ENCODE results near the gene KLHDC8A. TPM values are rescaled to one million over a fixed set of nuclear protein-coding genes. Genes with fewer than 3 reads are reported as not detected.

The KLHDC8A gene
- total and polyA plus RNA-seq, 2 donors (not counting 1 experiment from before 2014, with no cell fraction given), result not detected

- no peak overlapping the region for H3K4me2 ChIP-seq (ENCODE audit: extremely low read depth, insufficient read depth, low read length)
- no peaks in the 10 kb centered on the region for H3K79me2 ChIP-seq (ENCODE audit: control insufficient read depth, insufficient read depth, low read length)
- DNase-seq (ENCODE audit: low read depth in 2 of 2), result no peak
- no peaks in the 10 kb centered on the region for H3K36me3 ChIP-seq (ENCODE audit: control insufficient read depth, insufficient read depth, low read length)
- H3K9ac ChIP-seq (ENCODE audit: insufficient read depth, low read length), result no peak overlapping the region
- H4K20me1 ChIP-seq (ENCODE audit: control insufficient read depth, extremely low read depth, insufficient read depth, low read length), result no peaks in the 10 kb centered on the region
- TF ChIP-seq EZH2 (IDR thresholded peaks at IDR 0.05; ENCODE audit: low read length, missing control alignments) (no peak), CTCF (conservative IDR thresholded peaks at IDR 0.05 in 1 of 2, IDR thresholded peaks at IDR 0.05 in 1 of 2; ENCODE audit: low read depth in 1 of 2, low read length in 2 of 2) (no peak)
- peaks cover 6% of the 10 kb centered on the region for H3K27me3 ChIP-seq (ENCODE audit: control insufficient read depth, insufficient read depth, low read length)
- H2AFZ ChIP-seq (ENCODE audit: low read length), result no peak overlapping the region
- no peak overlapping the region for H3K4me3 ChIP-seq (replicated peaks in 1 of 4; ENCODE audit: control extremely low read depth in 1 of 4, insufficient read depth in 1 of 4, low read depth in 3 of 4, low read length in 4 of 4)
- no peaks in the 10 kb centered on the region for H3K9me3 ChIP-seq (ENCODE audit: control insufficient read depth, insufficient read depth, low read depth, low read length)
- no peak overlapping the region for H3K27ac ChIP-seq (ENCODE audit: insufficient read depth, low read length)
- H3K4me1 ChIP-seq (ENCODE audit: control insufficient read depth, extremely low read depth, insufficient read depth, low read length), result no peaks in the 10 kb centered on the region
These were observed 25.8 kb upstream of the KLHDC8A start for GRCh38 chr1:205382561-205382960.

GRCh38 chr1:205381305-205381704 is 24.6 kb upstream of the KLHDC8A start:
- Histone ChIP-seq H3K4me3 (replicated peaks in 1 of 4; ENCODE audit: control extremely low read depth in 1 of 4, insufficient read depth in 1 of 4, low read depth in 3 of 4, low read length in 4 of 4) (no peak overlapping the region), H4K20me1 (ENCODE audit: control insufficient read depth, extremely low read depth, insufficient read depth, low read length) (no peaks in the 10 kb centered on the region), H3K4me2 (ENCODE audit: extremely low read depth, insufficient read depth, low read length) (no peak overlapping the region), H3K27me3 (ENCODE audit: control insufficient read depth, insufficient read depth, low read length) (peaks cover 7% of the 10 kb centered on the region), H3K9ac (ENCODE audit: insufficient read depth, low read length) (no peak overlapping the region), H3K9me3 (ENCODE audit: control insufficient read depth, insufficient read depth, low read depth, low read length) (no peaks in the 10 kb centered on the region), H3K36me3 (ENCODE audit: control insufficient read depth, insufficient read depth, low read length) (no peaks in the 10 kb centered on the region), H3K27ac (ENCODE audit: insufficient read depth, low read length) (no peak overlapping the region), H3K4me1 (ENCODE audit: control insufficient read depth, extremely low read depth, insufficient read depth, low read length) (no peaks in the 10 kb centered on the region), H3K79me2 (ENCODE audit: control insufficient read depth, insufficient read depth, low read length) (no peaks in the 10 kb centered on the region), H2AFZ (ENCODE audit: low read length) (no peak overlapping the region)
- DNase-seq (ENCODE audit: low read depth in 2 of 2), result no peak
- TF ChIP-seq CTCF (conservative IDR thresholded peaks at IDR 0.05 in 1 of 2, IDR thresholded peaks at IDR 0.05 in 1 of 2; ENCODE audit: low read depth in 1 of 2, low read length in 2 of 2) (no peak), EZH2 (IDR thresholded peaks at IDR 0.05; ENCODE audit: low read length, missing control alignments) (no peak)

- H3K27ac ChIP-seq (ENCODE audit: insufficient read depth, low read length), result no peak overlapping the region
- TF ChIP-seq CTCF (conservative IDR thresholded peaks at IDR 0.05 in 1 of 2, IDR thresholded peaks at IDR 0.05 in 1 of 2; ENCODE audit: low read depth in 1 of 2, low read length in 2 of 2), result no peak
- TF ChIP-seq EZH2 (IDR thresholded peaks at IDR 0.05; ENCODE audit: low read length, missing control alignments), result no peak
- H3K27me3 ChIP-seq (ENCODE audit: control insufficient read depth, insufficient read depth, low read length), result peaks cover 7% of the 10 kb centered on the region
- H3K4me3 ChIP-seq (replicated peaks in 1 of 4; ENCODE audit: control extremely low read depth in 1 of 4, insufficient read depth in 1 of 4, low read depth in 3 of 4, low read length in 4 of 4), result no peak overlapping the region
- H3K4me2 ChIP-seq (ENCODE audit: extremely low read depth, insufficient read depth, low read length), result no peak overlapping the region
- no peaks in the 10 kb centered on the region for H3K4me1 ChIP-seq (ENCODE audit: control insufficient read depth, extremely low read depth, insufficient read depth, low read length)
- no peak overlapping the region for H3K9ac ChIP-seq (ENCODE audit: insufficient read depth, low read length)
- no peaks in the 10 kb centered on the region for H3K36me3 ChIP-seq (ENCODE audit: control insufficient read depth, insufficient read depth, low read length)
- no peaks in the 10 kb centered on the region for H4K20me1 ChIP-seq (ENCODE audit: control insufficient read depth, extremely low read depth, insufficient read depth, low read length)
- no peak for DNase-seq (ENCODE audit: low read depth in 2 of 2)
- H3K79me2 ChIP-seq (ENCODE audit: control insufficient read depth, insufficient read depth, low read length), result no peaks in the 10 kb centered on the region
- no peak overlapping the region for H2AFZ ChIP-seq (ENCODE audit: low read length)
- H3K9me3 ChIP-seq (ENCODE audit: control insufficient read depth, insufficient read depth, low read depth, low read length), result no peaks in the 10 kb centered on the region
These were observed 24.2 kb upstream of the KLHDC8A start for GRCh38 chr1:205380882-205381281.
